Neutrophil (primary cell): ENCODE results near the gene TMEM8B.

Experiments
- H3K27ac ChIP-seq: fragments of 200-600 bp; sonication (generic); 2 replicates; pipeline ENCODE4 v1.5.1; 2016; ENCODE audit warnings: mild to moderate bottlenecking, moderate library complexity
- H3K27me3 ChIP-seq: fragments of 200-600 bp; sonication (generic); 2 replicates; pipeline ENCODE4 v1.6.0; 2016; ENCODE audit warnings: mild to moderate bottlenecking
- H3K36me3 ChIP-seq: fragments of 200-600 bp; sonication (generic); 2 replicates; pipeline ENCODE4 v1.5.1; 2017
- H3K4me1 ChIP-seq, 2 experiments: fragments of 200-600 bp in 1 of 2; sonication (generic) in 1 of 2; 1 replicate in 1 of 2; 2 replicates in 1 of 2; pipeline versions ENCODE4 v1.5.1 to v1.6.1; 2013 to 2016; ENCODE audit warnings: low read depth in 1 of 2, low read length in 1 of 2, mild to moderate bottlenecking in 1 of 2, moderate library complexity in 1 of 2; ENCODE audit not compliant: control insufficient read depth in 1 of 2, insufficient read depth in 1 of 2
- H3K4me3 ChIP-seq, 2 experiments: fragments of 200-600 bp in 1 of 2; sonication (generic) in 1 of 2; 1 replicate in 1 of 2; 2 replicates in 1 of 2; pipeline ENCODE4 v1.5.1; 2013 to 2016; ENCODE audit warnings: low read depth in 1 of 2, low read length in 1 of 2, mild to moderate bottlenecking in 1 of 2, moderate library complexity in 1 of 2
- H3K9me3 ChIP-seq: fragments of 200-600 bp; sonication (generic); 2 replicates; pipeline ENCODE4 v1.5.1; 2016
- CTCF ChIP-seq: fragments of 200-600 bp; sonication (generic); IDR thresholded peaks from 2 replicates; pipeline ENCODE4 v1.5.1; 2016; ENCODE audit warnings: antibody characterized with exemption

Gene TMEM8B

GRCh38 chr9:35841645-35841900 is 12.5 kb downstream of the TMEM8B start:
- H3K4me1 ChIP-seq = peaks cover 40 to 47% of the 10 kb centered on the region in 2 experiments
- no peak for TF ChIP-seq CTCF

GRCh38 chr9:35842020-35842745 is 13.2 kb downstream of the TMEM8B start:
- Histone ChIP-seq H3K4me1 (peaks cover 44 to 53% of the 10 kb centered on the region in 2 experiments), H3K36me3 (no peaks in the 10 kb centered on the region), H3K27ac (no peak overlapping the region), H3K9me3 (no peaks in the 10 kb centered on the region), H3K27me3 (peaks cover 76% of the 10 kb centered on the region), H3K4me3 (no peak overlapping the region)
- no peak for TF ChIP-seq CTCF

More at GRCh38 chr9:35841645-35841900, 12.5 kb downstream of the TMEM8B start:
- no peaks in the 10 kb centered on the region for H3K9me3 ChIP-seq
- H3K4me3 ChIP-seq = no peak overlapping the region
- H3K36me3 ChIP-seq = no peaks in the 10 kb centered on the region
- H3K27me3 ChIP-seq = peaks cover 76% of the 10 kb centered on the region
- H3K27ac ChIP-seq = no peak overlapping the region

- H3K27me3 ChIP-seq = peaks cover 76% of the 10 kb centered on the region
- H3K27ac ChIP-seq = no peak overlapping the region
- H3K36me3 ChIP-seq = no peaks in the 10 kb centered on the region
- no peak for TF ChIP-seq CTCF
- H3K9me3 ChIP-seq = no peaks in the 10 kb centered on the region
- H3K4me1 ChIP-seq = peaks cover 44 to 53% of the 10 kb centered on the region in 2 experiments
- H3K4me3 ChIP-seq = no peak overlapping the region
These were observed 13.8 kb downstream of the TMEM8B start for GRCh38 chr9:35842795-35843194.

GRCh38 chr9:35844628-35845270 is 15.7 kb downstream of the TMEM8B start:
- Histone ChIP-seq H3K9me3 (no peaks in the 10 kb centered on the region), H3K36me3 (no peaks in the 10 kb centered on the region), H3K27ac (peak overlapping the region; percentile 75), H3K4me3 (peak overlapping the region in 1 of 2 experiments; percentile 54), H3K27me3 (peaks cover 76% of the 10 kb centered on the region), H3K4me1 (peaks cover 44 to 53% of the 10 kb centered on the region in 2 experiments)
- peak; percentile 38 for TF ChIP-seq CTCF

- Histone ChIP-seq H3K36me3 (no peaks in the 10 kb centered on the region), H3K4me3 (peak overlapping the region; percentile 31 to 54), H3K27me3 (peaks cover 76% of the 10 kb centered on the region), H3K9me3 (no peaks in the 10 kb centered on the region), H3K4me1 (peaks cover 44 to 53% of the 10 kb centered on the region in 2 experiments), H3K27ac (peak overlapping the region; percentile 75)
- no peak for TF ChIP-seq CTCF
These were observed 17.1 kb downstream of the TMEM8B start for GRCh38 chr9:35845824-35846771.
